GM12878 (cell line): Measurements from ENCODE around the gene SLC39A11. TPM values are rescaled to one million over a fixed set of nuclear protein-coding genes. Genes with fewer than 3 reads are reported as not detected.

Source experiments
- ATAC-seq: fragments of 200-7000 bp; cut with Tn5 transposase; 3 replicates; pipeline ENCODE4 v1.9.1; 2020; ENCODE audit warnings: mild to moderate bottlenecking, moderate library complexity
- BruUV-seq: library from RNA; stranded (reverse); fragments of 400-500 nt; replicated peaks from 2 replicates; lab custom pipeline; 2021; lab: Mats Ljungman, UMichigan
- CTCF ChIA-PET: fragments of 300-600 bp; sonication (Branson Sonifier 250); formaldehyde crosslinking; extraction: SDS; loops from one replicate; lab custom pipeline; 2021; ENCODE audit warnings: inconsistent platforms; lab: Yijun Ruan, JAX
- POLR2A ChIA-PET: fragments of 350-600 bp; formaldehyde crosslinking; extraction: SDS; loops from one replicate; lab custom pipeline; 2021; ENCODE audit warnings: inconsistent platforms; lab: Charles Lee
- RAD21 ChIA-PET: fragments of 300-600 bp; sonication (Branson Sonifier 250); formaldehyde crosslinking; loops from one replicate; lab custom pipeline; 2023; ENCODE audit warnings: antibody characterized with exemption; ENCODE audit not compliant: unreplicated experiment; lab: Charles Lee
- SMC1A ChIA-PET: fragments of 300-600 bp; sonication (Branson Sonifier 250); formaldehyde crosslinking; loops from one replicate; lab custom pipeline; 2023; ENCODE audit not compliant: unreplicated experiment, uncharacterized antibody; lab: Charles Lee
- DNase-seq: peaks from one replicate; pipeline ENCODE4 v3.0.0-alpha.2; 2011; ENCODE audit warnings: low read depth, low spot score
- FAIRE-seq: peaks from 3 replicates; lab custom pipeline; 2011; peaks lifted over from hg19 to GRCh38; lab: Jason Lieb, UNC
- H2AFZ ChIP-seq: 2 replicates; pipeline ENCODE4 v1.6.0; 2011; ENCODE audit warnings: low read depth, low read length, control low read depth; ENCODE audit not compliant: control insufficient read depth
- H3K27ac ChIP-seq: 2 replicates; pipeline ENCODE4 v1.5.1; 2011; ENCODE audit warnings: control low read depth; ENCODE audit not compliant: control insufficient read depth, insufficient read depth
- H3K27me3 ChIP-seq, 2 experiments: replicated peaks in 1 of 2; 2 replicates each; pipeline versions ENCODE4 v1.6.0 to v1.6.1; 2011; ENCODE audit warnings: low read length in 1 of 2; ENCODE audit not compliant: control insufficient read depth in 2 of 2, insufficient read depth in 2 of 2
- H3K36me3 ChIP-seq, 2 experiments: 2 replicates each; pipeline ENCODE4 v1.5.1; 2011; ENCODE audit warnings: low read length in 1 of 2; ENCODE audit not compliant: control insufficient read depth in 2 of 2, insufficient read depth in 2 of 2
- H3K4me1 ChIP-seq: 2 replicates; pipeline ENCODE4 v1.6.1; 2011; ENCODE audit warnings: mild to moderate bottlenecking, low read length, moderate library complexity, mixed read lengths; ENCODE audit not compliant: control insufficient read depth, insufficient read depth
- H3K4me2 ChIP-seq: 2 replicates; pipeline ENCODE4 v1.6.0; 2011; ENCODE audit warnings: control low read depth; ENCODE audit not compliant: control insufficient read depth, insufficient read depth
- H3K4me3 ChIP-seq: fragments of 200-600 bp; sonication (generic); 2 replicates; pipeline ENCODE4 v1.5.1; 2016
- H3K79me2 ChIP-seq: 2 replicates; pipeline ENCODE4 v1.6.0; 2011; ENCODE audit warnings: low read length; ENCODE audit not compliant: control insufficient read depth, insufficient read depth
- H3K9ac ChIP-seq: 2 replicates; pipeline ENCODE4 v1.8.0; 2011; ENCODE audit warnings: low read length, control low read depth, mixed read lengths; ENCODE audit not compliant: control insufficient read depth, insufficient read depth
- H3K9me3 ChIP-seq: replicated peaks from 3 replicates; pipeline ENCODE4 v1.5.1; 2011; ENCODE audit warnings: mild to moderate bottlenecking, low read length; ENCODE audit not compliant: control insufficient read depth, insufficient read depth
- H4K20me1 ChIP-seq: 2 replicates; pipeline ENCODE4 v1.6.0; 2011; ENCODE audit not compliant: control insufficient read depth, insufficient read depth
- ATF7 ChIP-seq: fragments of 450-650 bp; IDR thresholded peaks from 2 replicates; pipeline ENCODE4 v1.6.1; 2016; ENCODE audit warnings: low read depth, mild to moderate bottlenecking
- BRCA1 ChIP-seq: IDR thresholded peaks from 2 replicates; pipeline ENCODE4 v1.6.1; 2011; ENCODE audit warnings: low read depth, low read length, improper control_type of control experiment
- ELK1 ChIP-seq: IDR thresholded peaks from 2 replicates; pipeline ENCODE4 v1.6.1; 2012; ENCODE audit warnings: low read depth, low read length, improper control_type of control experiment
- IRF4 ChIP-seq: IDR thresholded peaks from 2 replicates; pipeline ENCODE4 v1.6.1; 2011; ENCODE audit warnings: low read depth, low read length
- KDM1A ChIP-seq: fragments of 200-600 bp; sonication (generic); IDR thresholded peaks from 2 replicates; pipeline ENCODE4 v1.6.1; 2016; ENCODE audit warnings: borderline replicate concordance
- MLLT1 ChIP-seq: fragments of 450-650 bp; IDR thresholded peaks from 2 replicates; pipeline ENCODE4 v1.6.1; 2016; ENCODE audit warnings: mild to moderate bottlenecking
- PAX8 ChIP-seq: fragments of 450-650 bp; IDR thresholded peaks from 2 replicates; pipeline ENCODE4 v1.6.1; 2017; ENCODE audit warnings: mild to moderate bottlenecking, moderate library complexity
- POU2F2 ChIP-seq: IDR thresholded peaks from 3 replicates; pipeline ENCODE4 v1.6.1; 2011; ENCODE audit warnings: low read depth, mild to moderate bottlenecking, low read length, borderline replicate concordance
- RBBP5 ChIP-seq: fragments of 200-600 bp; sonication (generic); conservative IDR thresholded peaks from 2 replicates; pipeline ENCODE4 v1.6.1; 2016
- SPI1 ChIP-seq: IDR thresholded peaks from 2 replicates; pipeline ENCODE4 v1.6.1; 2011; ENCODE audit warnings: low read depth, mild to moderate bottlenecking, low read length, moderate library complexity, borderline replicate concordance; ENCODE audit not compliant: insufficient read depth
- ZNF24 ChIP-seq: fragments of 450-650 bp; IDR thresholded peaks from 2 replicates; pipeline ENCODE4 v1.6.1; 2017; ENCODE audit warnings: antibody characterized with exemption, mild to moderate bottlenecking
- WGBS: methylation state at CpG from one replicate; pipeline ENCODE4 v1.1.6; 2016; ENCODE audit warnings: low lambda C conversion rate; ENCODE audit not compliant: insufficient replicate concordance, insufficient coverage; ENCODE audit errors: missing lambda C conversion rate; 5-methylcytosine and 5-hydroxymethylcytosine counted together
- in situ Hi-C: fragments of 300-500 bp; cut with MboI; formaldehyde crosslinking; loops from 9 replicates; pipeline ENCODE4 v1.14.3; 2018; ENCODE audit warnings: mixed read lengths
- intact Hi-C: fragments of 100-400 bp; cut with micrococcal nuclease; formaldehyde crosslinking; loops from one replicate; pipeline ENCODE4 v1.14.2; 2022; ENCODE audit not compliant: unreplicated experiment
- polyA plus RNA-seq, 11 experiments: library from polyadenylated mRNA; depleted of rRNA in 4 of 11; unstranded in 6 of 11; stranded (reverse) in 5 of 11; fragments of >200 nt; fragmentation: Nextera tagmentation in 4 of 11; fragmentation: Illumina TruSeq in 1 of 11; extraction: Ambion mirVana in 4 of 11; extraction: Trizol in 1 of 11; gene quantifications; 1 replicate in 1 of 11; 2 replicates in 10 of 11; pipeline versions ENCODE4 v1.2.1 to v1.2.3, GENCODE V29; 2011 to 2016; ENCODE audit warnings: inconsistent platforms in 2 of 11, missing spikeins in 2 of 11, low read depth in 1 of 11
- total RNA-seq, 4 experiments: library from RNA; depleted of rRNA in 3 of 4; stranded (reverse); fragments of >200 nt in 3 of 4; fragmentation: Illumina TruSeq in 1 of 4; extraction: Trizol in 1 of 4; gene quantifications; 2 replicates each; pipeline versions ENCODE4 v1.2.1 to v1.2.3, GENCODE V29; 2013 to 2021

SLC39A11 gene
- total and polyA plus RNA-seq, 10 of the 15 experiments (the other 5 are each of a cell fraction or from before 2014, with no cell fraction given), result 8.6 to 23.8 (median 14.0) TPM

- ChIA-PET POLR2A (no interaction called here), CTCF (no interaction called here), RAD21 (no interaction called here), SMC1A (interaction anchor here (1.2 kb wide), 1 partner anchor 34 kb away, joined by 3 read pairs; no protein-coding TSS in a partner anchor)
- H3K36me3 ChIP-seq, result no peaks in the 10 kb centered on the region
- 81% methylated on average over 5 of the region's 5 CpGs for WGBS
- H3K27me3 ChIP-seq, result no peaks in the 10 kb centered on the region
- no peak overlapping the region for H3K4me2 ChIP-seq
- H3K79me2 ChIP-seq, result no peaks in the 10 kb centered on the region
- H3K4me3 ChIP-seq, result no peak overlapping the region
- no peaks in the 10 kb centered on the region for H3K9me3 ChIP-seq
- no peaks in the 10 kb centered on the region for H3K4me1 ChIP-seq
- no peak overlapping the region for H3K9ac ChIP-seq
- TF ChIP-seq RBBP5, result no peak
- TF ChIP-seq PAX8, result no peak
- TF ChIP-seq IRF4, result no peak
- TF ChIP-seq MLLT1, result no peak
- no peak for TF ChIP-seq ATF7
- TF ChIP-seq BRCA1, result no peak
- no peak for TF ChIP-seq SPI1
- no peak for TF ChIP-seq ELK1
- TF ChIP-seq ZNF24, result no peak
- no peak for TF ChIP-seq POU2F2
- TF ChIP-seq KDM1A, result no peak
- intact Hi-C loops (no loop called here), in situ Hi-C loops (no loop called here)
- BruUV-seq, result no TSS peak
- no peak for ATAC-seq
- H3K27ac ChIP-seq, result no peak overlapping the region
- H2AFZ ChIP-seq, result no peak overlapping the region
- no peaks in the 10 kb centered on the region; the same call in 1 of the 2 replicates for H4K20me1 ChIP-seq
- no peak for FAIRE-seq
- DNase-seq, result no peak
Measured at GRCh38 chr17:72952220-72952619, 140.3 kb downstream of the SLC39A11 start.
